ENCODE results near the gene ZNF22. TPM values are rescaled to one million over a fixed set of nuclear protein-coding genes. Genes with fewer than 3 reads are reported as not detected.

ZNF22 gene
- total RNA-seq, 6 donors from 2014 or later = 8.4 to 26.9 (median 18.4) TPM

GRCh38 chr10:45050551-45051235 lies 50.0 kb downstream of the ZNF22 start:
- 81 to 86% methylated on average over 3 to 4 of the region's 4 CpGs for WGBS, 2 donors
- H3K4me1 ChIP-seq = no peaks in the 10 kb centered on the region
- H3K9me3 ChIP-seq = no peaks in the 10 kb centered on the region
- H3K27me3 ChIP-seq = no peaks in the 10 kb centered on the region
- H3K36me3 ChIP-seq = no peaks in the 10 kb centered on the region
- ATAC-seq (ENCODE audit: low FRiP score in 2 of 2) (no peak), DNase-seq (no peak)
- TF ChIP-seq EP300 (IDR thresholded peaks at IDR 0.05) (no peak), POLR2AphosphoS5 (IDR thresholded peaks at IDR 0.05) (no peak), POLR2A (IDR thresholded peaks at IDR 0.05) (no peak)
- TF ChIP-seq, protein P1, sequence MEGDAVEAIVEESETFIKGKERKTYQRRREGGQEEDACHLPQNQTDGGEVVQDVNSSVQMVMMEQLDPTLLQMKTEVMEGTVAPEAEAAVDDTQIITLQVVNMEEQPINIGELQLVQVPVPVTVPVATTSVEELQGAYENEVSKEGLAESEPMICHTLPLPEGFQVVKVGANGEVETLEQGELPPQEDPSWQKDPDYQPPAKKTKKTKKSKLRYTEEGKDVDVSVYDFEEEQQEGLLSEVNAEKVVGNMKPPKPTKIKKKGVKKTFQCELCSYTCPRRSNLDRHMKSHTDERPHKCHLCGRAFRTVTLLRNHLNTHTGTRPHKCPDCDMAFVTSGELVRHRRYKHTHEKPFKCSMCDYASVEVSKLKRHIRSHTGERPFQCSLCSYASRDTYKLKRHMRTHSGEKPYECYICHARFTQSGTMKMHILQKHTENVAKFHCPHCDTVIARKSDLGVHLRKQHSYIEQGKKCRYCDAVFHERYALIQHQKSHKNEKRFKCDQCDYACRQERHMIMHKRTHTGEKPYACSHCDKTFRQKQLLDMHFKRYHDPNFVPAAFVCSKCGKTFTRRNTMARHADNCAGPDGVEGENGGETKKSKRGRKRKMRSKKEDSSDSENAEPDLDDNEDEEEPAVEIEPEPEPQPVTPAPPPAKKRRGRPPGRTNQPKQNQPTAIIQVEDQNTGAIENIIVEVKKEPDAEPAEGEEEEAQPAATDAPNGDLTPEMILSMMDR (IDR thresholded peaks at IDR 0.05) = no peak
- H3K4me3 ChIP-seq = no peak overlapping the region
- H3K27ac ChIP-seq = no peak overlapping the region

DNA sequence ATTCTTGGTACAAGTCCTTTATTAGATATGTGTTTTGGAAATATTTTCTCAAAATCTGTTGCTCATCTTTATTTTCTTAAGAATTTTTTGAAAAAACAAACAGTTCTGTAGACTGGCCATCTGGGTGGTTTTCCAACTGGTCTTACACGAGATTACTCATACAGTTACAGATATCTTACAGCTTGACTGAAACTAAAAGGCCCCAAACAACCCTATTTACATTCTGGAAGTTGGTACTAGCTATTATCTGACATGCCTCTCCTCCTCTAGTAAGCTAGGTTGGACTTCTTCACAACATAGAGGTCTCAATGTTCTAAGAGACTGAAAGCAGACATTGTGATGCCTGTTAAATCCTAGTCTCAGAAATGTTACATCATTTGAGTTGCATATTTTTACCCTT lies 52.0 kb downstream of the ZNF22 start:
- 57 to 68% methylated on average over 1 of the region's 1 CpG for WGBS, 2 donors
- Histone ChIP-seq H3K9me3 (no peaks in the 10 kb centered on the region), H3K27ac (no peak overlapping the region), H3K36me3 (no peaks in the 10 kb centered on the region), H3K4me1 (no peaks in the 10 kb centered on the region), H3K27me3 (no peaks in the 10 kb centered on the region), H3K4me3 (no peak overlapping the region)
- DNase-seq = no peak
- no peak for TF ChIP-seq POLR2A (IDR thresholded peaks at IDR 0.05)
- no peak for TF ChIP-seq POLR2AphosphoS5 (IDR thresholded peaks at IDR 0.05)
- TF ChIP-seq, protein P1 (IDR thresholded peaks at IDR 0.05) = no peak
- TF ChIP-seq EP300 (IDR thresholded peaks at IDR 0.05) = no peak
- no peak for ATAC-seq (ENCODE audit: low FRiP score in 2 of 2)

GRCh38 chr10:45053569-45054100 lies 52.9 kb downstream of the ZNF22 start:
- Histone ChIP-seq H3K27me3 (no peaks in the 10 kb centered on the region), H3K27ac (no peak overlapping the region), H3K4me1 (no peaks in the 10 kb centered on the region), H3K9me3 (no peaks in the 10 kb centered on the region), H3K4me3 (no peak overlapping the region), H3K36me3 (no peaks in the 10 kb centered on the region)
- ATAC-seq (ENCODE audit: low FRiP score in 2 of 2) (no peak), DNase-seq (no peak)
- TF ChIP-seq EP300 (IDR thresholded peaks at IDR 0.05) (no peak), POLR2AphosphoS5 (IDR thresholded peaks at IDR 0.05) (no peak), POLR2A (IDR thresholded peaks at IDR 0.05) (no peak)
- TF ChIP-seq, protein P1 (IDR thresholded peaks at IDR 0.05) = no peak
- WGBS, 2 donors = 73 to 83% methylated on average over 1 of the region's 1 CpG

Other genes with a start within 250 kb of the ZNF22 start
- under 1 TPM in 1 of 6 donors, not detected in 5; 0.06 TPM for gene TMEM72, start 89.6 kb upstream of the ZNF22 start, total RNA-seq
- gene RASSF4, start 41.1 kb upstream of the ZNF22 start, total RNA-seq = 100 to 1,000 TPM in 1 of 6 donors, 10 to 100 TPM in 5; 23.4 to 194 (median 48.0) TPM
- gene DEPP1, start 22.1 kb upstream of the ZNF22 start, total RNA-seq = 100 to 1,000 TPM in 3 of 6 donors, 10 to 100 TPM in 3; 42.0 to 405 (median 95.6) TPM